CD4-positive, alpha-beta T cell treated with Interferon gamma for 1 hour (primary cell): Measurements from ENCODE around the gene LBH.

Experiments used
- DNase-seq: peaks from one replicate; pipeline ENCODE4 v3.0.0-alpha.2; 2020

Gene LBH

DNA sequence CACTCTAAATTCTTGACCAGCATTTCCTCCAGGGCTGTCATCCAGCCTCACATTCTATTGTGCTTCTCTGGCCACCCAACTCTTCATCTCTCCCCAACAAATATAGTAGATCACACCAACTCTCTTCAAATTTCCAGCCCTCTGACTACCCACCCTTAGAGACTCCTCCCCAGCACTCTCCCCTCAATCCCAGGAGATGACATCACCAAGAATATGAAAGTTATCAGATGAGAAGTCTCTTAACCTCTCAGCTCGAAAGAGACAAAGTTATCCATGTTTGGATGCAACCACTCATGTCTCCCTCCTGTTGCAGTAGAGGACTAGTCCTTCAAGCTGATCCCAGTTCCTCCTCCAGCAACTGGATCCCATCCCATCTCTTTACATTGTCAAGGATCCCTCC lies 47.1 kb downstream of the LBH start:
- DNase-seq = no peak

DNA sequence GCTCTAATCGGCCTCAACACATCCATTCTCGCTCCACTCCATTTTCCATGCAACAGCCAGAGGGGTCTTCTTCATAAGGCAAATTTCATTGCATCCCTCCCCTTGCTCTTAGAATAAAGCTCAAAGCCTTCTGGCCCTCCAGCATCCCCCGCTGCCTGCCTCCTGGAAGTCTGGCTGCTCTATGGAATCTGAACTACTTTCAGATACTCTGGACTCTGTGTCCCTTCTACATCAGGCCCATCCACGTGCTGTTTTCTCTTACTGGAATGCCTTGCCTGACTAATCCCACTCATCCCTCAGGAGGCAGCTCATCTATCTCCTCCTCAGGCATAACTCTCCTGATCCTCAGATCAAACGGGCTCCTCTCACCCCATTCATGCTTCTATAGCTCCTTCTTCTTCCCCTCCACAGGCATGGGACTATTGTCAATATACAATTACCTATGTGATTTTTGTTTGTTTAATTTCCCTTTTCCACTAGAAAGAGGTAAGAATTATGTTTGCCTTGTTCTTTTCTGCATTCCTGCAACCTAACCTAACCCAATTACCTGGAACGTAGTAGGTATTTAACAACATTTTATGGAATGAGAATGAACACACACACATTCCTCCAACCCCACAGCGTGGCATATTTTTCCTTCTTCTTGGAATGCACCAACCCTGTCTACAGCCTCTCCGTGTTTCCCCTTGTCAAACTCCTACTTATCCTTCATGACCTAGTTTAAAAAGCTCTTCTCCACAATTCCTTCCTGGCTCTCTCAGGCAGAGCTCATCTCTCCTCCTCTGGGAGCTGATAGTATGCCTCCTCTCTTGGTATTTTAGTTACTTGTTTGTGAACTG lies 49.5 kb downstream of the LBH start:
- DNase-seq = no peak

DNA sequence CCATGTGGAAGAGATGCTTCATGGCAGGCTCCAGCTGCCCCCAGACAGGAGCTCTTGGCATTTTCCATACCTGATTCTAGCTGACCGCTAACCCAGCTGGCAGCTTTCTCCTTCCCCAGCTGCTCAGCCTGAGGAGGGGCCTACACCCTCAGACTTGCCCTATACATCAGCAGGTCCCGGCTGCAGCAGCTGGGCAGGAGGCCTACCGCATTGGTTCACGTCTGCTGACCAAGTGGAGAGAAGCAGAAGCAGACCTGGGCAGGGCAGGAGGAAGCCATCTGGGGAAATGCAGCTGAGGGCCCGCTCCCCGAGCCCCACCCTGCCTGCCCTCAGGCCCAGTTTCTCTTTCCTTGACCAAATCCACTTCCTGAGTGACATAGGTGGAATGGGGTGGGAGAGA lies 50.7 kb downstream of the LBH start:
- peak; percentile 73 for DNase-seq

DNA sequence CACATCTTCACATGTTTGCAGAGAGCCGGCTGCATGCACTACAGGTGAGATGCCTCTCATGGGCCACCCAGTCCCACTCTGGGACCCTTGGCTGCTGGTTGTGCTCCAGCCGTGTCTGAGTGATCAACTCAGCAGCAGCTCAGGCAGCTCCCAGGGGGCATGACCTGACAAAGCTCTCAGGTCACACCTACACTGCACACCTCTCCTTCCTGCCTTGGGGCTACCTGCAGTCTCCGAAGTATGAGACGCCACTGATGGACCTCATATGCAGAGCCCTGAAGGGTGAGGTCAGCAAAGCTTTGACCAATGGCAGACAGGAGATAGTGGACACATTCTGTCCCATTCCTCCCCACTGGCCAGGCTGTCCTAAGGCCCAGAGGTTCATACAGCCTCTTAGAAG lies 51.4 kb downstream of the LBH start:
- no peak for DNase-seq

DNA sequence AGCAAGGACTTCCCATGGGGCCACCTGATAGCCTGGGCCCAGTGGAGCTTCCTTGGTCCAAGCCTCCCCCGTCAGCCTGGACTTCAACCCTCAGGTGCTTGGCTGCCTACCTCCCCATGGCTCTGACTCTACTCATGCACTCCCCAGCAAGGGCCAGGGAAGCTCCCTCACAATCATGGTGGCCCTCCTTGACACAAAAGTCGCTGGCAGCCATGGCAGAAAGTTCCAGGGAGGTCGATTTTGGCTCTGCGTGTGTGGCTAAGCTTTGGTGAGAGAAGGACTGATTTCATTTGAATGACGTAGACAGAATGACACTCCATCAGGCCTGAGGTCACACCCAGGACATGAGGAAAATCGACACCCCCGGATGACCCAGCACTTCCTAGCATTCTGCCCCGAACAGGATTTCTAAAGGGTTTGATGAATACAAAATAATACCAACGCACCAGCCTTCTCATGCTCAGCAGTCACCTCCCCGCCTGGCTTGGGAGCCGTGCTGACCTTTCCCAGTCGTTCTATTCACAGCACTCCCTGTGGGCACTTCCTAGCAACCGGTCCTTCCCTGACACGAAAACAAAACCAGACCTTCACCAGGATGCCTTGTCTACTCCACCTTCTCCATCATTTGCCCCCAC lies 52.7 kb downstream of the LBH start:
- no peak for DNase-seq

DNA sequence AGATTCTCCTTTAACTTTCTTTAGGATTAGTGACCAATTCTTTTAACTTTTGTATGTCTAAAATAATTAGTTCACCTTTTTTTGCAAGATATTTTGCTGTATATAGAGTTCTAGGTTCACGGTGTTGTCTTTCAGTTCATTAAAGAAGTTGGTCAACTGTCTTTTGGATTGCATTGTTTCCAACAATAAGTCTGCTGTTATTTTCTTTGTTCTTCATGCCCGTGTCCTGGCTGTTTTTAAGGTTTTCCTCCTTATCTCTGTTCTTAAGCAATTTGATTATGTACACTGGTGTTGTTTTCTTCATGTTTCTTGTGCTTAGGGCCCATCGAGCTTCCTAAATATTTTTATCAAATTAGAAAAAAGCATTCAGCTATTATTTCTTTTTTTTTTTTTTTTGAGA lies 54.4 kb downstream of the LBH start:
- DNase-seq = no peak

DNA sequence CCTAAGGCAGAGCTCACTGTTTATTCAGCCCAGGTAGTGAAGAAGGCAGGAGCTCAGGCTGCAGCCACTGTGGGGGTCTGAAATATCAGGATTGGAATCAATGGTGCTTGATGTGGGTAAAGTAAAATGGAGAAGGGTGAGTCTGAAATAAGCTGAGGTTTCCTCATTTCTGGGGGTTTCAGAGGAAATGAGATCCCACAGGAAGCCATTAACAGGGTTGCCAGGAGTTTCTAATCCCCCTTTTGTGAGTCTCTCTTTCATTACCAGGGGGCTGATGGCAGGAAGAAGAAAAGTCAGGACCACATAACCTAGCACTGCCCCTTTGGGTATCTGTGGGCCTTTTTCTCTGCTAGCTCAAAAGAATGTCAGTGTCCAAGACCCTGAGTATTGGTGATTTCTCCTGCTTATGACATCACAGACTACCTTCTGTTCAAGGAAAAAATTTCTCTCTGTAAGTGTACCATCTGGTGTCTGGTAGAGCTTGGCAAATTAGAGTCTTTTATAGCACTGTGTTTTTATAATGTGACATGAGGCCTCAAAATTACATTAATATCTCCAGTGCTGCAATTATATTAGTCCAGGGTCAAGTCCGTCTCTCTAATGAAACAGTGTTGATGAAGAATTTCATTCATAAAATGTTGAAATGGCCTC lies 56.0 kb downstream of the LBH start:
- no peak for DNase-seq

DNA sequence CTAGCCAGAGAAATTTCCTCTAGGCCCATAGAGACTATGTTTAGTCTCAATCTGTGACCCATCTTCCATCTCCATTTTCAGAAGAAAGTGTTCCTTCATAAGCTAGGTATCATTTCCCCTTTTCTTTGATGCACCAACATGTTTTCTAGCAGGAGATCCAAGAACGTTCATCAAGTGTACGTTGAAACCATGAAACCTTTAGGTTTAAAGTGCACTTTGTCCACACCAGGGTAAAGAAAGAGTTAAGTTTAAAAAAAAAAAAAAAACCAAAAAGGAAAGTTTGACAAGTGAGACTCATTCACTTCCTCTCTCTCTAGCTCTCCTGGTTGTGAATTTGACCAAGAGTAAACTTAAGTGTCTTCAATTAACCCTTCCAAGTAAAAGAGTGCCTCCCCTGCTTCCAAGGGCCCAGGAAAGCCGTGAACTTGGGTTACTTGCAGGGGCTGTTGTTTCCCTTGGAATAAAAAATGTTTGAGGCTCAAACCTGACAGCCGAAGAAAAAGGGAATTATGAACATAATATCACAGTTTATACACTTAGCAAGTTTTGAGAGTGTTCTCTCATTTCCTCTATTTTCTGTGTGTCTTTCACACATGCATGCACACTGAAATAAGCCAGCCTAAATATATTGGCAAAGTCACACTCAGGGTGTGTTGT lies 56.7 kb downstream of the LBH start:
- DNase-seq = no peak

DNA sequence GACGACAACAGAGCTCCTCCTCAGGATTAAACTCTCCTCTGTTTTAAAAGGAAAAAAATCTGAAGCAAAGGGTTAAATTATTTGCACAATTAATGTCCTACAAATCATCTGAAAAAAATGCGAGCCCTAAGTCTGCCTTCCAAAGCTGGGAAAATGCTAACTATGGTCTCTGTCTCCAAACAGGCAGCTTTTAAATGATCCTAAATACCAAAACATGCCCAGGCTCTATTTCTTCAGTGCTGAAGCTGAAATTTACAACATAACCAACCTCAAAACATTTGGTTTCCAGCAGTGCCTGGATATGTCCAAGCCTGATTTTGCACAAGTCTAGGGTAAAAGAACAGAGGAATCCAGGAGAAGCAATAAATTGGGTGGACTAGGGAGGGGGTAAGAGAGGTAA lies 57.2 kb downstream of the LBH start:
- no peak for DNase-seq

DNA sequence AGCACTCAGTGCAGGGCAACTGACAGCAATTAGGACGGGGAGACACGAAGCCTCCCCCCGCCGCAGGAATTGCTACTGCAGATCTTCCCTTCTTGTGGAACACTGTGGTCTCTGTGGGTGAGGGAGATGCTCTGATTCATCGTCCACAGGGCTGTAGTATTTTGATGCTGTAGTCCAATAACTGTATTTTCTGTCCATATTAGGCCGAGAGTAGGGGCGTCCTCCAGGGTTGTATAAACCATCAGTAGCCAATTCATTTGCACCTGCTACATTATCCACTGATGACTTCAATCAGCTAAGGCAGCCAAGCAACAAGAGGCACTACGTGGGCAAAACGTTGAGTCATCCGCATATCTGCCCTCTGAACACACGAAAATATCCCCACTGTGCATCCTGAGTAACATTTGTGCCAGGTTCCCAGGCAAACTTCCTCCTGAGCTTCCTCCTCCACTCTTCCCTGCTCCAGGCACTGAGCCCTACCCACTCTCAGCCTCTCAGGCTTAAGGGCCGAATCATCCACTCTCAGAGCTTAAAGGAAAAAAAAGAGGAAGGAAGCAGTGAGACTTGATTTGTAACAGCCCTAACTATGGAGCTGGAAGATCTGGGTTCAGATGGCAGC lies 62.1 kb downstream of the LBH start:
- no peak for DNase-seq

DNA sequence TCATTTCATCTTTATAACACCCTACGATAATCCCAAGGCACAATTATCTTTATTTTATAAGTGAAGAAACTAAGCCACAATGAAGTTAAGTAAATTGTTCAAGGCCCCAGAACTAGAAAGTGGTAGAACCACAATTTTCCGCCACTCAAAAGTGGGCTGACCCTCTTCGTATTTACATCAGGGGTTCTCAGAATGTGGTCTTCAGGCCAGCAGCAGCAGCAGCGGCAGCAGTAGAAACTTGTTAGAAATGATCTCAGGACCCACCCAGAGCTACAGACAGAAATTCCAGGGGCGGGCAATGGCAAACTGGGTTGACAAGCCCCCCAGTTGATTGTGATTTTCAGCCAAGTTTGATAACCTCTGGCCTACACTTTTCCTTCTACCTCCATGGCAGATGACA lies 62.8 kb downstream of the LBH start:
- DNase-seq = no peak

DNA sequence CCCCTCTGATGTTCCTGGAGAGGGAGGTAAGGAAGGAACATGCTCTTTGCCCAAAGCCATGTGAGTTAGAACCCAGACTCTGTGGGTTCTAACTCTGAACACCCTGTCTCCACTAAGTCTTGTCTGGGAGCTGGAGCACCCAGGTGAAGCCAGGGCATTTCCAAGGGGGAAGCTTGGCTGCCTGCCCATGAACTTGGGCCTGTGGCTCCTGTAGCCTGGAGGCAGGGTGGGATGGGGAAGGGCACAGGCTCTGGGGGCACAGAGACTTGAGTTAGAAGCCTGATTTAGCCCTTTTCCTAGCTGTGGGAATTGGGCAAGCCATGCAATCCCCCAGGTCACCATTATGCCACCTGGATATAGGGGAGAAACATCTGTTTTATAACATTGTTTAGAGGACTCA lies 65.2 kb downstream of the LBH start:
- DNase-seq = no peak

DNA sequence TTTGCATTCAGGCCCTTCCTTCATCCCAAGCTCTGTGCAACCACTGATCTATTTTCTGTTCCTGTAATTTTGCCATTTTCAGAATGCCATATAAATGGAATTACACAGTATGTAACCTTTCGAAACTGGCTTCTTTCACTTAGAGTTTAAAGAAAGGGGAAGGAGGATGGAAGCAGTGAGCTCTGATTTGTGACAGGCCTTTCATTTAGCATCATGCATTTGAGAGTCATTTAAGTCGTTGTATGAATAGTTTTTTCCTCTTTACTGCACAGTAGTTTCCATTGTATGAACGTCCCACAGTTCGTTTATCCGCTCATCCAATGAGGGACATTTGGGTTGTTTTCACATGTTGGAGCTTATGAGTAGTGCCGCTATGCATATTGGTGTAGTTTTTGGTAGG lies 67.0 kb downstream of the LBH start:
- DNase-seq = no peak

DNA sequence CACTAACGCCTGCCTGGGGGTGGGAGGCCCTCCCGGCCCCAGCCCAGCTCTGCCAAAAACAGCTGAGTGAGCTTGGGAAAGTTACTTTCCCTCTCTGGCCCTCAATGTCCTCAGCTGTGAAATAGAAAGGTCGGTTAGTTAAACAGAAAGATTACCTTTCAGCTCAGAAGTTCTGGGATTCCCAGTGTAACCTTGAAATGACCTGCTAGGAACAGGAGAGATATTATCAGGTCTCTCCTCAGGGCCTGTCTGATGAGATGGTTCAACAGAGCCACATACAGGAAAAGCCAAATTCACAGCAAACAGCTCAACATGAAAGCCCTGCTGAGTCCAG lies 68.8 kb downstream of the LBH start:
- no peak for DNase-seq

DNA sequence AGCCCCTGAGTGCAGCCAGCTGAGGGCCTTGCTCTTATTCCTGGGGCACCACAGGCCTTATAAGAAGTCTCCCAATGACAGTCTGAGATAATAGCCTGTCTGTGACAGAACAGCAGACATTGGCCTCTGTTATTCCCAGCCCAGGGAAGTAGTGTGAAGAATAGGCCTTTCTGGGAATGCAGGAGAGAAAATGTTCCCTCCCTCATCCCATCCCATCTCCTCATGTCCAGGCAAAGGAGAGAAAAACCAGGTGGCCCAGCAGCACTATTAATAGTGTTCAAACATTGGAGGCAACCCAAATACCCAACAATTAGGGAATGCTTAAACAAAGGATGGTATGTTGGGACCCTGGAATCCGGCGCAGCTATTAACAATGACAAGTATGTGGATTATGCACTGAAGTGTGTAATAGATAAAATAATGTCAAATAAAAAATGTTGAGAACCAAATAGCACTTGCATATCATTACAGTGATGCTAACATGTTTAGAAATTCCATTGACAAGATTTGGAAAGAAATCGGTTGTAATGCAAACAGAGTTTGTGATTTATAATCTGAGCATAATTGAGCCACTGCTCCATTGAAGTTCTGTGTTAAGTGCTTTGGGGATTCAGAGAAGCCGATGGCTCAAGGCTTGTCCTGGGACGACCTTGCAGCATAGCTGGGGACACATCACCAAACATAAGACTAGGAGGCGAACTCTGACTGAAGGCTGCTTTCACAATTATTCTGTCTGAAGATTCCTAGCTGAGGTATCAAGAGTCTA lies 69.3 kb downstream of the LBH start:
- no peak for DNase-seq

DNA sequence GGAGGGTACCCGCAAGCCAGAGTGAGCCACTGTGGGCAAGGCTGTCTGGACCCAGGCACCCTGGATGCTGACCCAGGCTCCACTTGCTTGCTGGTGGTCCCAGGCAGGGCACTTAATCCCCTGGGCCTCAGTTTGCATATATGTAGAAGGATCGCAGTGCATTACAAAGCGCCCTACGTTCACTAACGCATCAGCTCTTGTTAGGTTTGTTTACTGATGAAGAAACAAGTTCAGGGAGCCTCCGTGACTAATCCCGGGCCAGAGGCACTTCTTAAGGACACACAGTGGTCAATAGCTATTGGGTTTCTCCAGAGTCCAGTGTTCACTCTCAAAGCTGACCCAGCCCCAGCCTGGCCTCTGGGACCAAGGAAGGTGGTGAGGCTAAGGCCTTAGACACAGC lies 70.2 kb downstream of the LBH start:
- DNase-seq = no peak

DNA sequence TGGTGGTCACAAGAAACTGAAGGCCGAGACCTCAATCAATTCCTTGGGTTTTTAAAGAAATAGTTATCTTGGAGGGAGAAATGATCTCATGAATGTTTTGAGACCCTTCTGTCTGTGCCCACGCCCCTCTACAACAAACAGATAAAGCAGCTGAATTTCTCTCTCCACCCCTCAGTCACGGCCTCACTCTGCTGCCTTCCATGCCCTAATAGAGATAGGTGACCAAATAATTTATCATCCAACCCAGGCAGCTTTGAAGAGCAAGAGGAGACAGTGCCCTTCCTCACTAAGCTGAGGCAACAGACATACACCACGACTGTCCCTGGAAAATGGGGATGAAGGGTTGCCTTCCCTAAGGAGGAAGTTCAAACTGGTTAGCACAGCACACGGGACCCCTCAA lies 71.2 kb downstream of the LBH start:
- no peak for DNase-seq

DNA sequence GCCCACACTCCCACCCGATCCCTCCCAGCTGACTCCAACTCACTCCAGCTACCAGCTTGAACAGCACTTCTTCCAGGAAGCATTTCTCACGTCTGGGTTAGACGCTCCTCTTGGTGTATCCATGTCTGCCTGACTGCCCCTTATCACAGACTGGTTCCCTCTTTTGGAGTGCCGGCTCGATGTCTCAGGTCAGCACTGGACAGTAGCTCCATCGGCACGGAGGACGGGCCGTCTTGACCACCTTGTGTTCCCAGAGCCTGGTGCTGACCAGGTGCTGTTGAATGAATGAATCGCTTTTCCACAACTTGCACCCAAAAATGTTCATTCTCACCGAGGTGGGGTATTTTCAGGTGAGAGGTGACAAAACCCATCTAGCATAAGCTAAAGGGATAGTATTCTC lies 71.8 kb downstream of the LBH start:
- no peak for DNase-seq

DNA sequence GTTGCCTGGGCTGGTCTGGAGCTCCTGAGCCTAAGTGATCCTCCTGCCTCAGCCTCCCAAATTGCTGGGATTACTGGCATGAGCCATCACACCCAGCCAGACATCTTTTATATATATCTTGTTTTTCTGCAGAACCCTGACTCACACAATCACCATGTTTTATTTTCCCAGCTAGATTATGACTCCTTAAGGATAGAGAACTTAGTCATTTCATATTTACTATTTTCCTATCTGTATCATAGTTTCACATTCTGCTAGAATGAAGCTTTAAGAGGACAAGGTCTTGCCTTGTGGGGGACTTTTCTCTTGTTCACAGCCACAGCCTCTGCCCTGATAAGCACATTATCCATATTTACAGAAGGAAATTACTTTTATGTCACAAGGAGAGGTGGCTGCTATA lies 73.9 kb downstream of the LBH start:
- DNase-seq = no peak

DNA sequence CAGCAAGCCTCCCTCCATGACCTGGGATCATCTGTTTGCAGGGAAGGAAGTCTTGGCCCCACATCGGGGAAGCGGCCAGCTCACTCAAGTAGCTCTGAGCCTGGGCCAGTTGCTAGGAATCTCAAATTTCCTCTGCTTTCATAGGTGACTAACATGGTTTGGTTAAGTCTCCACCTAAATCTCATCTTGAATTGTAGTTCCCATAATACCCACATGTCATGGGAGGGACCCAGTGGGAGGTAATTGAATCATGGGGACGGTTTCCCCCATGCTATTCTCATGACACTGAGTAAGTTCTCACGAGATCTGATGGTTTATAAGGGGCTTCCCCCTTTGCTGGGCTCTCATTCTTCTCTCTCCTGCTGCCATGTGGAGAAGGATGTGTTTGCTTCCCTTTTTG lies 75.2 kb downstream of the LBH start:
- DNase-seq = no peak

DNA sequence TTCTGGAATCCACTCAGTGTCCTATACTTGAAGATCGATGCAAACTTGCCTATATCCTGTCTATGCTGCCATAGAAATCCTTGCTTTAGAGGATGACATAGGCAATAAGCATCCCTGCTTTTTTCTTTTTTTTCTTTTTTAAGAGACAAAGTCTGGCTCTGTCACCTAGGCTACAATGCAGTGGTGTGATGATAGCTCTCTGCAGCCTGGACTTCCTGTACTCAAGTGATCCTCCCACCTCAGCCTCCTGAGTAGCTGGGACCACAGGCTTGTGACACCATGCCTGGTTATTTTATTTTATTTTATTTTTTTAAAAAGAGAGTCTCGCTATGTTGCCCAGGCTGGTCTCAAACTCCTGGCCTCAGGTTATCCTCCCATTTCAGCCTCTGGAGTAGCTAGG lies 76.9 kb downstream of the LBH start:
- DNase-seq = no peak
